ENCODE data around the gene ZGPAT. TPM values are rescaled to one million over a fixed set of nuclear protein-coding genes. Genes with fewer than 3 reads are reported as not detected.
A peak's percentile ranks its signal among the peaks of the same experiment; 100 is the strongest.

ZGPAT gene
- total and polyA plus RNA-seq, 2 of the 13 experiments (the other 11 are each of a cell fraction or from before 2014, with no cell fraction given) = 23.0 to 41.9 TPM

DNA sequence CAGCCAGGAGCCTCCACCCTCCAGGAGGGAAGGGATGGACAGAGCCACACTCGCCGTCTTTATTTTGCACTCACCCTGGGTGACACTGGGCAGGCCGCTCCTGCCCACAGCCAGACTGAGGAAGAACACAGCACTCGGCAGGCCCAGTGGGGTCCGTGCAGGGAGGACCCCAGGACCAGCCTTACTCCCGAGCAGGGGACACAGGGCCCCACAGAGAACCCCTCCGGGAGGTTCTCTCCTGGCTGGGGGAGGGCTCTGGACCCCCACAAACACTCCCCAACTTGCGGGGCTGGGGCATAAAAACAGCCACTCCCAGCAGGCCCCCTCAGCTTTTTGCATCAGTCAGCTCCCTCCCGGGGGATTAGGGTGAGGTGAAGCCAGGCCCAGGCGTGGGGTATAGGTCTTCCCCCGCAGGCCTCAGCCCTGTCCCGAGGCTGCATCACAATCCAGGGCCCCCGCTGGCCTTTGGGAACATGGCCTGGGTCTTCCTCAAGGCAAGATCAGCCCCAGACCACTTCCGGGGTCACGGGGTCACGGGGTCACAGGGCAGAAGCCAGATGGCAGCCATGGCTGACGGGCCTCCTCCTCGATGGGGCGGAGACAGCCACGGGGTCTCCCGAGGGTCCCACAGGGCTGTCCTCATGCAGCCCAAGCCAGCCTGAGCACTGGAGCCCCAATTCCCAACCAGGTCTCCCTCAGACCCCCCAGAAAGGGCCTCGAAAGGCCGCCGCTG, 8.2 kb upstream of the ZGPAT start (continued):
- no peak for TF ChIP-seq ZNF143 (CRISPR knock-in tag; IDR thresholded peaks at IDR 0.05)
- TF ChIP-seq ZNF383 (CRISPR knock-in tag; IDR thresholded peaks at IDR 0.05; ENCODE audit: borderline replicate concordance) = no peak
- no peak for TF ChIP-seq KLF15 (CRISPR knock-in tag; IDR thresholded peaks at IDR 0.05; ENCODE audit: borderline replicate concordance)
- peak; percentile 31; the same call in 1 of the 2 replicates for TF ChIP-seq ZFX (CRISPR knock-in tag; IDR thresholded peaks at IDR 0.05; ENCODE audit: low read depth)
- TF ChIP-seq TRIM24 (CRISPR knock-in tag; IDR thresholded peaks at IDR 0.05) = no peak
- TF ChIP-seq ZBTB7A (CRISPR knock-in tag; IDR thresholded peaks at IDR 0.05) = 0 out of 2 replicates have a peak, but pooled peaks have one; percentile 16
- no peak for TF ChIP-seq ZNF883 (CRISPR knock-in tag; IDR thresholded peaks at IDR 0.05; ENCODE audit: not compliant biosample characterization)
- 0 out of 2 replicates have a peak, but pooled peaks have one; percentile 30 for TF ChIP-seq KDM5B (CRISPR knock-in tag; IDR thresholded peaks at IDR 0.05; ENCODE audit: borderline replicate concordance)
- TF ChIP-seq ZNF891 (CRISPR knock-in tag; IDR thresholded peaks at IDR 0.05) = 0 out of 2 replicates have a peak, but pooled peaks have one; percentile 7
- no peak for TF ChIP-seq ZBTB7B (CRISPR knock-in tag; IDR thresholded peaks at IDR 0.05)
- TF ChIP-seq NAIF1 (CRISPR knock-in tag; IDR thresholded peaks at IDR 0.05; ENCODE audit: borderline replicate concordance) = no peak
- peak; percentile 30; the same call in 1 of the 2 replicates for TF ChIP-seq ZNF343 (CRISPR knock-in tag; IDR thresholded peaks at IDR 0.05)
- peak; percentile 65; the same call in 1 of the 2 replicates for TF ChIP-seq ZNF776 (CRISPR knock-in tag; IDR thresholded peaks at IDR 0.05)
- peak; percentile 14 for TF ChIP-seq XRCC5 (optimal IDR thresholded peaks at IDR 0.05; ENCODE audit: low read length)
- peak; percentile 29 for TF ChIP-seq RBFOX2 (IDR thresholded peaks at IDR 0.05; ENCODE audit: low read depth, low read length)
- no peak for TF ChIP-seq HIC2 (CRISPR knock-in tag; IDR thresholded peaks at IDR 0.05; ENCODE audit: low read depth)
- TF ChIP-seq SRY (CRISPR knock-in tag; IDR thresholded peaks at IDR 0.05) = no peak
- no peak for TF ChIP-seq HOXA7 (CRISPR knock-in tag; IDR thresholded peaks at IDR 0.05)
- TF ChIP-seq ZNF253 (CRISPR knock-in tag; IDR thresholded peaks at IDR 0.05; ENCODE audit: borderline replicate concordance) = no peak
- no peak for TF ChIP-seq DNMT3B (CRISPR knock-in tag; conservative IDR thresholded peaks at IDR 0.05)
- TF ChIP-seq ZNF761 (CRISPR knock-in tag; conservative IDR thresholded peaks at IDR 0.05) = no peak
- TF ChIP-seq PBX2 (CRISPR knock-in tag; IDR thresholded peaks at IDR 0.05) = no peak
- no peak for TF ChIP-seq MATR3 (CRISPR knock-in tag; IDR thresholded peaks at IDR 0.05)
- TF ChIP-seq ZBTB3 (CRISPR knock-in tag; IDR thresholded peaks at IDR 0.05; ENCODE audit: borderline replicate concordance, low read depth) = no peak
- no peak for TF ChIP-seq AHR (CRISPR knock-in tag; IDR thresholded peaks at IDR 0.05)
- no peak for TF ChIP-seq NCOA5 (CRISPR knock-in tag; IDR thresholded peaks at IDR 0.05)
- no peak for TF ChIP-seq ZMYM3 (CRISPR knock-in tag; IDR thresholded peaks at IDR 0.05)
- TF ChIP-seq ZFP41 (CRISPR knock-in tag; IDR thresholded peaks at IDR 0.05; ENCODE audit: borderline replicate concordance) = no peak
- peak; percentile 40; the same call in 1 of the 2 replicates for TF ChIP-seq DR1 (CRISPR knock-in tag; IDR thresholded peaks at IDR 0.05)
- TF ChIP-seq SNAI1 (CRISPR knock-in tag; IDR thresholded peaks at IDR 0.05; ENCODE audit: borderline replicate concordance) = no peak
